A549 (cell line): ENCODE results near the gene KCND3.

ENCODE experiments used
- BHLHE40 ChIP-seq: IDR thresholded peaks from 2 replicates; pipeline ENCODE4 v1.6.1; 2012; ENCODE audit warnings: low read depth, low read length, inconsistent platforms
- CEBPB ChIP-seq, 2 experiments: fragments of >200 bp in 1 of 2; sonication (Bioruptor Twin) in 1 of 2; formaldehyde crosslinking in 1 of 2; IDR thresholded peaks; 2 replicates each; pipeline ENCODE4 v1.6.1; 2012 to 2016
- CHD4 ChIP-seq: fragments of 200-600 bp; sonication (generic); IDR thresholded peaks from 2 replicates; pipeline ENCODE4 v1.6.1; 2016; ENCODE audit warnings: antibody characterized with exemption, mild to moderate bottlenecking, borderline replicate concordance
- EP300 ChIP-seq, 2 experiments: fragments of >200 bp; sonication (Bioruptor Twin); formaldehyde crosslinking; IDR thresholded peaks; 2 replicates in 1 of 2; 3 replicates in 1 of 2; pipeline ENCODE4 v1.6.1; 2016 to 2017
- FOXS1 ChIP-seq: fragments of 250-450 bp; sonication (Bioruptor Pico); IDR thresholded peaks from 2 replicates; pipeline ENCODE4 v1.5.0; 2020; ENCODE audit warnings: mild to moderate bottlenecking, moderate library complexity
- MAX ChIP-seq: IDR thresholded peaks from 2 replicates; pipeline ENCODE4 v1.6.1; 2012
- RAD21 ChIP-seq, 2 experiments: fragments of >200 bp in 1 of 2; sonication (Bioruptor Twin) in 1 of 2; formaldehyde crosslinking in 1 of 2; IDR thresholded peaks in 1 of 2; conservative IDR thresholded peaks in 1 of 2; 2 replicates in 1 of 2; 3 replicates in 1 of 2; pipeline ENCODE4 v1.6.1; 2012 to 2018; ENCODE audit warnings: inconsistent platforms in 1 of 2
- RCOR1 ChIP-seq: fragments of 150-350 bp; IDR thresholded peaks from 2 replicates; pipeline ENCODE4 v1.6.1; 2014; ENCODE audit warnings: antibody characterized with exemption, low read length, low read depth
- SMC3 ChIP-seq: fragments of >200 bp; sonication (Bioruptor Twin); formaldehyde crosslinking; IDR thresholded peaks from 3 replicates; pipeline ENCODE4 v1.6.1; 2018; ENCODE audit warnings: inconsistent platforms
- SREBF2 ChIP-seq: fragments of 450-650 bp; IDR thresholded peaks from 2 replicates; pipeline ENCODE4 v1.6.1; 2014; ENCODE audit warnings: mild to moderate bottlenecking, moderate library complexity
- TF ChIP-seq, protein P1 (sequence below): fragments of >200 bp; sonication (Bioruptor Twin); formaldehyde crosslinking; IDR thresholded peaks from 3 replicates; pipeline ENCODE4 v1.5.1; 2016
- TF ChIP-seq, protein P2 (sequence below): fragments of 250-450 bp; sonication (Bioruptor Pico); IDR thresholded peaks from 2 replicates; pipeline ENCODE4 v1.5.0; 2021; ENCODE audit warnings: mild to moderate bottlenecking, moderate library complexity, borderline replicate concordance

- TF ChIP-seq, protein P1, sequence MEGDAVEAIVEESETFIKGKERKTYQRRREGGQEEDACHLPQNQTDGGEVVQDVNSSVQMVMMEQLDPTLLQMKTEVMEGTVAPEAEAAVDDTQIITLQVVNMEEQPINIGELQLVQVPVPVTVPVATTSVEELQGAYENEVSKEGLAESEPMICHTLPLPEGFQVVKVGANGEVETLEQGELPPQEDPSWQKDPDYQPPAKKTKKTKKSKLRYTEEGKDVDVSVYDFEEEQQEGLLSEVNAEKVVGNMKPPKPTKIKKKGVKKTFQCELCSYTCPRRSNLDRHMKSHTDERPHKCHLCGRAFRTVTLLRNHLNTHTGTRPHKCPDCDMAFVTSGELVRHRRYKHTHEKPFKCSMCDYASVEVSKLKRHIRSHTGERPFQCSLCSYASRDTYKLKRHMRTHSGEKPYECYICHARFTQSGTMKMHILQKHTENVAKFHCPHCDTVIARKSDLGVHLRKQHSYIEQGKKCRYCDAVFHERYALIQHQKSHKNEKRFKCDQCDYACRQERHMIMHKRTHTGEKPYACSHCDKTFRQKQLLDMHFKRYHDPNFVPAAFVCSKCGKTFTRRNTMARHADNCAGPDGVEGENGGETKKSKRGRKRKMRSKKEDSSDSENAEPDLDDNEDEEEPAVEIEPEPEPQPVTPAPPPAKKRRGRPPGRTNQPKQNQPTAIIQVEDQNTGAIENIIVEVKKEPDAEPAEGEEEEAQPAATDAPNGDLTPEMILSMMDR: no peak
- TF ChIP-seq SMC3 (no peak), RAD21 (conservative IDR thresholded peaks at IDR 0.05 in 1 of 2, IDR thresholded peaks at IDR 0.05 in 1 of 2) (no peak), EP300 (IDR thresholded peaks at IDR 0.05) (no peak), CHD4 (no peak), CEBPB (IDR thresholded peaks at IDR 0.05) (no peak), SREBF2 (no peak), MAX (no peak), RCOR1 (no peak), FOXS1 (CRISPR knock-in tag) (no peak), BHLHE40 (no peak)
- TF ChIP-seq, protein P2, sequence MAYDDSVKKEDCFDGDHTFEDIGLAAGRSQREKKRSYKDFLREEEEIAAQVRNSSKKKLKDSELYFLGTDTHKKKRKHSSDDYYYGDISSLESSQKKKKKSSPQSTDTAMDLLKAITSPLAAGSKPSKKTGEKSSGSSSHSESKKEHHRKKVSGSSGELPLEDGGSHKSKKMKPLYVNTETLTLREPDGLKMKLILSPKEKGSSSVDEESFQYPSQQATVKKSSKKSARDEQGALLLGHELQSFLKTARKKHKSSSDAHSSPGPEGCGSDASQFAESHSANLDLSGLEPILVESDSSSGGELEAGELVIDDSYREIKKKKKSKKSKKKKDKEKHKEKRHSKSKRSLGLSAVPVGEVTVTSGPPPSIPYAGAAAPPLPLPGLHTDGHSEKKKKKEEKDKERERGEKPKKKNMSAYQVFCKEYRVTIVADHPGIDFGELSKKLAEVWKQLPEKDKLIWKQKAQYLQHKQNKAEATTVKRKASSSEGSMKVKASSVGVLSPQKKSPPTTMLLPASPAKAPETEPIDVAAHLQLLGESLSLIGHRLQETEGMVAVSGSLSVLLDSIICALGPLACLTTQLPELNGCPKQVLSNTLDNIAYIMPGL (CRISPR knock-in tag): no peak
Measured at GRCh38 chr1:111948209-111949171, 41.0 kb downstream of the KCND3 start.
